A549 treated with Mapracorat at 1 μM for 4 hours (cell line): ENCODE results near the gene NACA2. TPM values are rescaled to one million over a fixed set of nuclear protein-coding genes. Genes with fewer than 3 reads are reported as not detected.

Experiments
- total RNA-seq: library from RNA; stranded (reverse); fragments of 200-300 nt; extraction: Qiagen RNA extraction; gene quantifications from 5 replicates; pipeline ENCODE4 v1.2.3, GENCODE V29; 2022

NACA2 gene
- total RNA-seq, result not detected in 5 replicates

DNA sequence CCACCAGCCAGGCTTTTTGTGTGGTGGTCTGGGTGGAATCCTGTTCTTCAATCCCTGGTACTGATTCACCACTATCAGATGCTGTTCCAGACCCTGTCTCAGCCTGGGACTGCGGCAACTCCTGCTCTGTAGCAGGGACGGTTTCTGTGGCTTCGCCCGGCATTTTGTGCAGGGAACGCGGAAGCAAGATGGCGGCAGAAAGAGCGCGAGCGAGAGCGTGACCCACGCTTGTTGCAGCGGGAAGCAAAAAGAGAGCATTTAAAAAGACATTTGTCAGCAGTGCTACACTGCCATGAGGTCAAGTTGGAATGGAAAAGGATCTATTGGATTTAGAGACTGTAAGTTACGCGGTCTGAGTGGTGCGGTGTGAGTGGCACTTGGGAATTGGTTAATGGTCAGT, at the start of gene NACA2:
NACA2 (minus strand) TSS at position 202 of the 400 bp plus-strand sequence; CDS start at position 163, 39 bp downstream.

Other genes starting within 250 kb of the NACA2 start
- gene TBX2, start 191.4 kb downstream of the NACA2 start, total RNA-seq, result 3.7 to 6.9 TPM (median 6.5 TPM) in 5 replicates
- 0.23 to 0.36 TPM (median 0.30 TPM) in 5 replicates for gene TBX4, start 138.8 kb downstream of the NACA2 start, total RNA-seq